Activated CD4-positive, alpha-beta T cell treated with anti-CD3 and anti-CD28 coated beads, Interleukin-2, Interleukin-6, amounts not matched to agents 100 ng/mL and 50 ng/mL, durations not matched to agents 16 hours and 8 hours (primary cell): Measurements from ENCODE around the gene LHX8.
A peak's percentile ranks its signal among the peaks of the same experiment; 100 is the strongest.
"Not testable (repeated sequence)": the region's sequence is repeated elsewhere in the genome, so short reads cannot be mapped to it uniquely, and the experiment has no call there.

Source experiments
- DNase-seq: peaks from one replicate; pipeline ENCODE4 v3.0.0-alpha.2; 2020

LHX8 gene

DNA sequence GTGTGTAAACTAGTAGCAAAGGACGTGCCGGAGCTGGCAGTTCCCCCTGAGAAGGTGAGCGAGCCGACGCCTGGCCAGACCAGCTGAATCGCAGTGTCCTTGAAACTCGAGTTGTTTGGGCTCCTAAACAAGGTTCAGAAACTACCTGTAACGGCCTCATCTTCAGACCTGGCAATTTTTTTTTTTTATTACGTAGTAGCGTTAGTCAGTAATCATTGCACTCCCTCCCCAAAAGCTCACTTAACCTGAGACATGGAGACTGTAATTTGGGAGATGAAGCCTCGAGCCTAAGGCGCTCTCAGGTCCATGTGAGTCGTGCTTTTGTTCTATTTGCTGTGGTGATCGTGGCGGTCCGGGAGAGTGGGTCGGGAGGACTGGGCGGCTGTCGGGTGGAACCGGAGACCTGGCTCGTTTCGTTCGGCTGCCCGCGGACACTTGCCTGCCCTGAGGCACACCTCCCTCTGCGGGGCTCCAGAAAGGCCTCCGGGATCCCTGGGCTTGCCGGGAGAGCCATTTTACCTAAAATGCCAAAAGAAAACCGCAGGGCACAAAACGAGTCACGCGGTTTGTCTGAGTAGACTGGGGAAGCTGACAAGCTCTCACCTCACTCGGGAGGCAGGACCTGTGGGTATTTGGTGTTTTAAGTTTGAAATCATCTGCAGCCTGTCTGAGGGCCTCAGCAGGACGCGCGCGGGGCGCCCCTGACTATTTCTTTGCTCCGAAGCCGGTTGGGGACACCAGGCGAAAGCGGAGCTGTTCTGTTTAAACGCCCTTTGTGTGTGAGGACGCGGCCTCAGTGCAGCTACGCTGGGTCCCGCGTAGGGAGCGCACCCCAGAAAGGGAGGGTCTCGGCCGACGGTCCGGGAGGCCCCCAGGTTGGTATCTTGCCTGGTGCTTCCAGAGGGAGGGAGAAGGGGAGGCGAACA, 722 bp downstream of the LHX8 start:
- peak; percentile 32 for DNase-seq

GRCh38 chr1:75135573-75136194, 1.5 kb downstream of the LHX8 start:
- DNase-seq: no peak

- DNase-seq: no peak
Measured at GRCh38 chr1:75136195-75136815, 2.1 kb downstream of the LHX8 start.

DNA sequence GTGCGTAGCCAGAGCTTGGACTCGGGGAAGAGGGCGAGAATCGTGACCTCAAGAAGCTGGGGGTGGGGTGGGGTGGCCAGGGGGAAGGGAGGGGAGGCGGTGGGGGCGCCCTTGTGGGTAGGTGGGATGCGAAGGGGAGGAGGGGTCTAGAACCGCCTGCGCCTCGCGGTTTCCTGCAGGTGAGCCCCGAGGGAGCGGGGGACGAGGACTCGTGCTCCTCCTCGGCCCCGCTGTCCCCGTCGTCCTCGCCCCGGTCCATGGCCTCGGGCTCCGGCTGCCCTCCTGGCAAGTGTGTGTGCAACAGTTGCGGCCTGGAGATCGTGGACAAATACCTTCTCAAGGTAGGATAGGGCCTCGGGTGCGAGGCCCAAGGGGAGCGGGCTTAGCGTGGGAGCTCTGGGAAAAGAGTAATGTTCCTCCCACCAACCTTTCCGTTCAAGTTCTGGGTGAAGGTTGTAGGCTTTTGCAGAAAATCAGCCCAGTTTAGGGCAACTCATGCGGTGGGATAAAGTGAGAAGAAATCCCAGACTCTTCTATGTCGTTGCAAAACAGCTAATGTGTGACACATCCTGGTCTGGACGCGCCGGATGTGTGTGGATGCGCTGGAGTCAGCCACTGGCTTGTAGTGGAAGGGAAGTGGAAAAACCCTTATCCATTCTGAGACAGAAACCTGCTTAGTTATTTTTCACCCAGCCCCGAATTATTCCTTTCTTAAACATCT, 2.9 kb downstream of the LHX8 start:
- DNase-seq: no peak

DNA sequence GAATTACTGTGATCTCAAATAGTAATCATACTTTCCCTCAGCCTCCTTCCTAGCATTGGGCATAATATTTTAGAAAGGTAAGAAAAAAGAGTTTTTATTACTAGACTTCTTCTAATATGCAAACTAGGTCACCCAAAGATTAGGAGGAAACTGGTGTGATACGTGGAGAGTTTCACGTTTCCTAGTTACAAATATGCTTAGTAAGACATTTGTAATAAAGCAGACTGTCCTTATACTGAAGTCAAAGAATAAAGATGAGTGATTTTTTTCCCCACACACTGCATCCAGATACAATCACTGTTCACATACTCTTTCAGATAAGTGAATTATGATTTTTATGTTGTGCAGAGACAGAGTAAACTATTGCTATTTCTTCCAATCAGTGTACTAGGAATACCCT, 17.9 kb downstream of the LHX8 start:
- no peak for DNase-seq

GRCh38 chr1:75159154-75159553, 25.0 kb downstream of the LHX8 start:
- DNase-seq: no peak

GRCh38 chr1:75165264-75165663, 31.1 kb downstream of the LHX8 start:
- no peak for DNase-seq

- DNase-seq: no peak
Measured at GRCh38 chr1:75166821-75167220, 32.6 kb downstream of the LHX8 start.

DNA sequence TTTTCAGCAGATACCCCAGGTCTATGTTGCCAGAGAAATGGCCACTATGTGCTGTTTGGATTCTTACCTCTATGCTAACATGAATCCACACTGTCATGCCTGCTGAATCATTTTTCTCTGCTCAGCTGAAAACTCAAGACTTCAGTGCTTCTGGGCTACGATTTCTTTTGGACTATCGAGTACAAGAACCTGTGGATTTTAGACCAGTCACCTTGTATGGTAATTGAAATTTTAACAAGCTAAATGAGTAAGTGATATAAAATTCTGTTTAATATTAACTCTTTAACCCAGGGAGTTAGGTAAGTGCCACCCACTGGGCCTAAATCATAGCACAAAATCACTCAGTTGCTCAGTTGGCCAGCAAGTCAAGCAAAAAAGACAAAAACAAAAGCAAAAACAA, 35.8 kb downstream of the LHX8 start:
- DNase-seq: no peak

DNA sequence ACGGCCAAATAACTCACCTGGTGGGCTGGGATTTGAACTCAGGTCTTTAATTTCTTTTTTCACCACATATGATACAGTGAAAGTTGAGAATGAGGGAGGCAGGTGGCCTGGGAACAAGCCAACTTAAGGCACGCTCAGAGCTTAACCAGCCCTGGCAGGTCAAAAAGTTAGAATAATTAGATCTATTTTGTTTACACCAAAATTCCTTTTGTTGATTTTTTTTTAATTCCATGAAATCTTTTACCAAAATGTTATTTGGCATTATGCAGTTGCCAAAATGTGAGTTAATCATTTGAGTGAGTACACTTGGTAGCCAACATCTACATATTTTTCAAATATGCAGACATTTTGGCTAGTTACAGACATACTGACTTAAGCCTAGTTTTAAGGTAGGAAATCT, 36.8 kb downstream of the LHX8 start:
- no peak for DNase-seq

DNA sequence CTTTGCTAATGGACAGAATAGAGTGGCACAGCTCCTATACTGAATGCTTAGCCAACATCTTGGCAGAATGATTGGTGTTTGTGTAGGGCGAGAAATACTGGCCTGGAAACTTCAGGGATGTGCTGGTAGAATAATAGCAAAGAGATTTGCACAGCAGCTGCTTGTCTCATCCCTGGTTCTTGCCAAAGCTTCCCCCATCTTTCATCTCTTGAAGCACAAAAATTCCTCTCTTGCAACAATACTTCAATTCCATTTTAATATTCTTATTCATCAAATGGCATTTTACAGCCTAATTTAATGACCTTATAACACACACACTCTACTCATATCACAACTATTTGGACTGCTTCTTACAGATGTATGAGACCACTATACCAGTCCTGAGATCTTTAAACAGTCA, 37.7 kb downstream of the LHX8 start:
- no peak for DNase-seq

GRCh38 chr1:75172556-75172955, 38.4 kb downstream of the LHX8 start:
- DNase-seq: no peak

- no peak for DNase-seq
Measured at GRCh38 chr1:75174031-75174760, 40.0 kb downstream of the LHX8 start.

DNA sequence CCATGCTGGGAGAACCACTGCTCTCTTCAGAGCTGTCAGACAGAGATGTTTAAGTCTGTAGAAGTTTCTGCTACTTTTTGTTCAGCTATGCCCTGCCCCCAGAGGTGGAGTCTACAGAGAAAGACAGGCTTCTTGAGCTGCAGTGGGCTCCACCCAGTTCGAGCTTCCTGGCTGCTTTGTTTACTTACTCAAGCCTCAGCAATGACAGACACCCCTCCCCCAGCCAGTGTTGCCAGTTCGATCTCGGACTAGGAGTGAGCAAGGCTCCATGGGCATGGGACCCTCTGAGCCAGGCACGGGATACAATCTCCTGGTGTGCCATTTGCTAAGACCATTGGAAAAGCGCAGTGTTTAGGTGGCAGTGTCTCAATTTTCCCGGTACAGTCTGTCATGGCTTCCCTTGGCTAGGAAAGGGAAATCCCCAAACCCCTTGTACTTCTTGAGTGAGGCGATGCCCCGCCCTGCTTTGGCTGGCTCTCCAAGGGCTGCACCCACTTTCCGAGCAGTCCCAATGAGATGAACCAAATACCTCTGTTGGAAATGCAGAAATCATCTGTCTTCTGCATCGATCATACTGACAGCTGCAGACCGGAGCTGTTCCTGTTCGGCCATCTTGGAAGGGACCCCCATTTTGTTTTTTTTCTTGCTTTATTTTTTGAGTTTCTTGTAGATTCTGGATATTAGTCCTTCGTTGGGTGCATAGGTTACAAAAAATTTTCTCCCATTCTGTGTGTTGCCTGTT, 47.2 kb downstream of the LHX8 start:
- not testable (repeated sequence) for DNase-seq

DNA sequence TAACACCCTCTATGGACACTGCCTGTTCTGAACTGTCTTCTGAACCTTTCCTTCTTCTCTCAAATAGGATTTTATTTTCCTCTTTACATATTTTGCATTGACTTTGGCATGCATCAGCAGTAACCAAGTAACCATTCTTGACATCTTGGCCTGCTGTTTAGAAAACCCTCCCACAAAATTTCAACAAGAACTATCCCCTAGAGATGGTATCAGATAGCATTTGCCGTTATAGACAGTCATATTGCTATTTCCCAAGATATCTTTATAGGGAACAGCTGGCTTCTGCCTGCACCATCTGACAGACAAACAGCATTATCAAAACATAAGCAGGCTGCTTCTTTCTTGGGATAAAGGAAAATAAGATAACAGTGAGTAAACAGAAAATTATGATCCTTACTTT, 54.7 kb downstream of the LHX8 start:
- no peak for DNase-seq

DNA sequence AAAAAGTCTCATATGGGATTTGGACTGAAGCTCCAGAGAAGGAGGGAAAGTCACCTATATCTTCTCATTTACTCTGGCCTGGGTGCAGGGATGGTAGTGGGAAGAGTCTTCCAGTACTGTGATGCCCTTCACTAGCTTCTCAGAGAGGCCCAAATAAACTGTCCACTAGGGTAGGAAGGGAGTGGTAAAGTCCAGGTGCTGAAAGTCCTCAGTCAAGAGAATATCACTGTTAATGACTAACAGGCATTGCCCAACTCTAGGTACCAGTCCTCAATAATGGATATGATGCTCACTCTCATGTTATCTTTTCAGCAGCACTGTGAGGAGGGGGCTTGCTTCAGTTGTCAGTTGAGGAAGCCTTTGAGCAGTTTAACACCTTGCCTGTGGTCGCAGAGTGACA, 64.0 kb downstream of the LHX8 start:
- no peak for DNase-seq

DNA sequence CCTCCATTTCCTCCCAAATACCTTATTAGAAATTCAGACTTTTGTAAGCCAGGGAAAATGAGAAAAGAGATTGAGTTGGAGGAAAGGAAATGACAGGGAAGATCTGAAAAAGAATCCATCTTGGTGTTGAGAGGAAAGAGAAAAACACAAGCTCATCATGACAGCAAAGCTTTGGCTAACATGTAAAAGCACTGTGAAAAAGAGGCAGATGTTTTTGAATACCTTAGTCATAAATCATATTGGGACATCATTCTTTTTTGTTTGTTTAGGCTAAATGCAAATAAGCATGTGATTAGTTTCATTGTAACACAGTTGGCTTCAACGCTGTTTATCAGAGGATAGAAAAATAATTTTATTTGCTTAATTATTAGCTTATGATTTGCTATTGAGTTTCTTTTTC, 64.6 kb downstream of the LHX8 start:
- DNase-seq: no peak

DNA sequence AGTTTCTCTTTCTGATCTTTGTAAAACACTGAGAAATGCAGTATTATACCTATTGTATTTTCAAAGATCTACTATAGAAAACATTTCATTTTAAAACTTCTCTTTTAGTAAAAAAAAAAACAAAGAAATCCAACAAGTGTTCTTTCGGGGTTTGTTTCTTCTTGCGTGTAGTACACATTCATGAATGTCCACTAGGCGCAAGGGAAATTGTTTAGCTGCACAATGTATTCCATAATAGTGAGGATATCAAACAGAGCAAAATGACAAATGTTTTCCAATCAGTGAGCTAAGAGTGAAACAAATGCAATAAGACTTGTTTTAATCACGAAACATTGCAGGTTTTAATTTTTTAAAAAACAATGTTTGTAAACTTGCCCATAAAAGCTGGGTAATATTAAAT, 68.6 kb downstream of the LHX8 start:
- no peak for DNase-seq

DNA sequence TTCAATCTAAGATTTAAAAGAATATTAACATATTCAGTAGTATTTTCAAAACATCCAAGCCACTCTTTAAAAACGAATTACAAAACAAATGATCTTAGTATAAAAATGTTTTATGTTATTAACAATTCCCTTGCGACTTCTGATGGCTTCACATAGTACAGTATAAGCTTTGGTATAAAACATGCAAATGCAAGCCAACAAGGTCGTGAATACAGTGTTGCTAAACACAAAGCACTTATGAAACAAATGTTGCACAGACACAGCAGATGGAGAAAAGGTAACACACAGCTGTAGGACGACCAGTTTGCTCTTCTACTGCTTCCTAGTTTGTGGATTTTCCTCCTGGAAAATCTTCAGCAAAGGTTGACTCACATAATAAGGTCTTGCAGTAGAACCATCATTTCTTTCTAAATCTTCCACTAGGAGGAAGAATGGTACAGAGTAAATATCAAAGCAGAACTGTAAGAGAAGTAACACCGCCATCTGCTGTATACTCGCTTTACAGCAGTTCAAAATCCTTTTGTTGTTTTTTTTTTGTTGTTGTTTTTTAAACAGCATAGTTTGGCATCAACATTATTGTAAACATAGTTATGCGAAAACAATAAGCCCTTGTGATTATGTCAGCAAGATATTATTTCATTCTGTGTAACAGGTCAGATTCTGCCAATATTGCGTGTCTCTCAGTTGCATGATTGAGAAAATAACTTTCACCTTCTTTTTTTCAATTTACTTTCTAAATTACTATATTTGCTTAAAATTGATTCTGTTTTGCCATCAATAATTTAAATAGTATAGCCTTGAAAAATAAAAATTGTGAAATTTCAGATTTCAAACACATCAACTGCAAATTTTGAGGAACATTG, 69.5 kb downstream of the LHX8 start:
- DNase-seq: peak; percentile 26

DNA sequence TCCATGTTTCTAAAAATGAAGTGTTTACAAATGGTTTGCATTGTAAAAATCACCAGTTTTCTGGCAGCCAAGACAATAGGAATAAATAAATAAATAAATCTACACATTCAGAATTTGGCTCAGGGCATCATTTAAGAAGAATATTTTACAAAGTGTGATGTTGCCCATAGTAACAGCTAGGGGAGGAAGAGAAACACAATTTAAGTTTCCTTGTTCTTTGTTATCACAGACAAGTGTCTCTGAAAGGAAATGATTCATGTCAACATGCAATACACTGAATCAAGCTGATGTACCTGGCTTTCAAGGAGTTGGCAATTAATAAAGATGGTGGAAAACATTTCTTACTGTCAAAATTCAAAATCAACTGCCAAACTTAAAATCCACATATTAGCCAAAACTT, 74.7 kb downstream of the LHX8 start:
- DNase-seq: no peak
